Putamen (tissue), 1 donor: ENCODE measurements around the gene RHEB.
"Not testable (repeated sequence)": the region's sequence is repeated elsewhere in the genome, so short reads cannot be mapped to it uniquely, and the experiment has no call there.

Experiments used
- DNase-seq: peaks from one replicate; pipeline ENCODE4 v3.0.0-alpha.2; 2016; ENCODE audit warnings: low spot score

Gene RHEB

GRCh38 chr7:151519765-151520418 lies at the start of gene RHEB:
TSS of gene RHEB (minus strand) at chr7:151519895. CDS start at chr7:151519511, 384 bp downstream.
- DNase-seq: peak; percentile 97

GRCh38 chr7:151566897-151567320 lies 47.2 kb upstream of the RHEB start:
- DNase-seq: no peak

DNA sequence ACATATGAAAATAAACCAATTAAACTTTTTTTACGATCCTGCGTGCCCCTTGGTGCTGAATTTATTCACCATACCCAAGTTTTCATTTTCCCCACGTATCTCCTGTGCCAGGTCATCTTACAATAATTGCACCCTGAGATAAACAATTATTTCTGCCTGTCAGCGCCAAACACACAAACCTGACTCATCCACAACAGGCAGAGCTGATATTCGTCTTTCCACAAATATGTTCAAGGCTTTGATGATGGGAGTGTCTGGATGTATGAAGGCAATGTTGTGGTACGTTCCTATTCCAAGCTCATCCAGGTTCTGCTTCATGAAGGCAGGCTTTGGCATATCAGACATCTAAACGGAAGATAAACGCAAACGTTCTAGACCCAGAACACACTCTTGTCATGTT lies 45.8 kb upstream of the RHEB start:
- no peak for DNase-seq

GRCh38 chr7:151560243-151560642 lies 40.5 kb upstream of the RHEB start:
- DNase-seq: no peak

- no peak for DNase-seq
These were observed 40.0 kb upstream of the RHEB start for GRCh38 chr7:151559557-151560183.

DNA sequence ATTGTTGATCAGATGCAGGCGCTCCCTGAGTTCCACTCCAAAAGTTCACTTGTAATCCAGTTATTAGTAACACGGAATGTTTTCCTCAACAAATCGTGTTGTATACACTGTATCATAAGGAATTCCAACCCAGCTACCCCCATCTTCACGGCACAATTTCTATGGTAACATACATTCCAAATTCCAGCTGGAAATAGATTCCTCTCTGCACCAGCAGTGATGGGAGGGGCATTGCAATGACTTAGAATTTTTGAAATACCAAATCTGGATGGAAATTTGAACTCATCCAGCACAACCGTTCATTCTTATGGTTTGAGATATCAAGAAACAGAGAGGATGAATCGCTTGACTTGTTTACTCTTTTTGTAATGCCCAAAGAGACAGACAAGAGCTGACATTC lies 38.9 kb upstream of the RHEB start:
- DNase-seq: no peak

DNA sequence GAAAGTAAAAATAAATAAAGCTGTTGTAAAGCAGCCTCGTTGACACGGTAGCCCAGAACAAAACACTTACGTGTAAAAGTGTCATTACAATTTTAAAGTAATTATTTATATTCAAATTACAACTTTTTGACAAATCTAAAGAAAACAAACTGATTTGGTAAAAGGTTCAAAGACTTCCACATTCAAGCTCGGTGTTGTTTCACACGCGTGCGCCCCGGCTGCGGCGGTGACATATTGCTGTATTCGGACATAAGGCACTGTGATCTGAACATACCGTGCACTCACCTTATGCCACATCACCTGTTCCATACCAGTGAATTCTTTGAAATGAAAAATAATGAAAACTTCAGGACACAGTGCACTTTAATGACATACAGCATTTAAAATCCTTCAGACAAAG lies 36.9 kb upstream of the RHEB start:
- no peak for DNase-seq

GRCh38 chr7:151553356-151553755 lies 33.7 kb upstream of the RHEB start:
- DNase-seq: no peak

DNA sequence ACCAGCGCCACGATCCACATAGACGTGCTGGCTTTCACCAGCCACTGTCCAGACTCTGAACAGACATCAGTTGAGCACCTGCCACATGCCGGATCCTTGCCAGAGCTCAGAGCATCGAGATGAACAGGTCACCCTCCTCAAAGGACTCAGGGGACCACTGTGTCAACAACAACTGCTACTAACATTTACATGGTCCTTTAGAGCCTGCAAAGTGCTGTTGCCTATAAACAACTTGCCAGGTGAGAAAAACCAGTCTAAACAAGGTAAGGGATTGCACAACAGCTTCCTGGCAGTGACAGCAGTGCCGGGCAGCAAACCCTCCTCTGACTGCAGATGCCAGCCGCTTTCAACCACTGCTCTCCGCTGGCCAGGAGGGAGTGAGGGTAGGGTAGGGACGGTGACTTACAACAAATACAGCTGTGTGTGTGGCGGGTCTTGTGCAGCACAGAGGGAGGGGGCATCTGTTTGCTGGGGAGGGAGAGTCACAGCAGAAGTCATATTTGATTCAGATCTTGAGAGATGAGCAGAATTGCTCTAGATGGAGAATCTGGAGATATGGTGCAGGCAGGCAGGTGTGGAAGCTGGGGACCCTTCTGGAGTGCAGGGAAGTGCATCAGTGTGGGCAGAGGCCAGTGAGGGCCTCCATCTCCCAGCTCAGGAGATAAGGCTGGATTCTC lies 32.8 kb upstream of the RHEB start:
- no peak for DNase-seq

DNA sequence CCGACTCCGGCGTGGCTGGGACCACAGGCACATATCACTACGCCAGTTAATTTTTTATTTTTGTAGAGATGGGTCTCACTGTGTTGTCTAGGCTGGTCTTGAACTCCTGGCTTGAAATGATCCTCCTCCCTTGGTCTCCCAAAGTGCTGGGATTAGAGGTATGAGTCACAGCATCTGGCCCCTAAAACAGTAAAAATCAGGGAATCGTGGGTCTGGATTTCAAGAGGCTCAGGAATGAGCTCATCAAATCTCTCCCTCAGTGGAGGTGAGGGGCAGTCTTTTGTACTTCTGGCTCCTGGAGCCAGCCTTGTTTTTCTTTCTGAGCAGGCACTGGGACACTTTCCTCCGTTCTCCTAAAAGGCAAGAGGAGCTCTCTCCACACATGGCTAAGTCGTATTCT lies 32.1 kb upstream of the RHEB start:
- no peak for DNase-seq

GRCh38 chr7:151550656-151551286 lies 31.1 kb upstream of the RHEB start:
- DNase-seq: no peak

DNA sequence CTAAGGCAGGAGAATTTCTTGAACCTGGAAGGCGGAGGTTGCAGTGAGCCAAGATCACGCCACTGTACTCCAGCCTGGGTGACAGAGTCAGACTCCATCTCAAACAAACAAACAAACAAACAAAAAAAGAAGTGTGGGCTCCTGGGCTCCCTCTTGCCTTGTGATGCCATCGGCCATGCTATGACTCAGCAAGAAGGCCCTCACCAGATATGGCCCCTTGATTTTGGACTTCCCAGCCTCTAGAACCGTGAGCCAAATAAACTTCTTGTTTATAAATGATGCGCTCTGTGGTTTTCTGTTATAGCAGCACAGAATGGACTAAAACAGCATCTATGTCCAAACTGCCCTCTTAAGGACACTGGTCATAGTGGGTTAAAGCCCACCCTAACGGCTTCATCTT lies 29.9 kb upstream of the RHEB start:
- no peak for DNase-seq

GRCh38 chr7:151549083-151549482 lies 29.4 kb upstream of the RHEB start:
- DNase-seq: peak; percentile 33

- no peak for DNase-seq
These were observed 24.5 kb upstream of the RHEB start for GRCh38 chr7:151544183-151544582.

GRCh38 chr7:151542606-151543130 lies 23.0 kb upstream of the RHEB start:
- no peak for DNase-seq

GRCh38 chr7:151541709-151542499 lies 22.2 kb upstream of the RHEB start:
- no peak for DNase-seq

DNA sequence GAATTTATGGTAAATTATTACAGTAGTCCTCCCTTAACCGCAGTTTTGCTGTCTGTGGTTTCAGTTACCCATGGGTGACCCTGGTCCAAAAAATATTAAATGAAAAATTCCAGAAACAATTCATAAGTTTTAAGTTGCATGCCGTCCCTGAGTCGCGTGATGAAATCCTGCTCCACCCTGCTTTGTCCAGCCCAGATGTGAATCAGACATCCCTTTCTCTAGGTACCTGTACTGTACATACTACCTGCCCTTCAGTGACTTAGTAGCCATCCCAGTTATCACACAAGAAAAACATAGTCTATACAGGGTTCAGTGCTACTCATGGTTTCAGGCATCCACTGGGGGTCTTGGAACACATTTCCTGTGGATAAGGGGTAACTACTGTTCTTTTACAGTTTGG lies 20.5 kb upstream of the RHEB start:
- no peak for DNase-seq

- DNase-seq: peak; percentile 45
These were observed 19.5 kb upstream of the RHEB start for GRCh38 chr7:151539088-151539671.

DNA sequence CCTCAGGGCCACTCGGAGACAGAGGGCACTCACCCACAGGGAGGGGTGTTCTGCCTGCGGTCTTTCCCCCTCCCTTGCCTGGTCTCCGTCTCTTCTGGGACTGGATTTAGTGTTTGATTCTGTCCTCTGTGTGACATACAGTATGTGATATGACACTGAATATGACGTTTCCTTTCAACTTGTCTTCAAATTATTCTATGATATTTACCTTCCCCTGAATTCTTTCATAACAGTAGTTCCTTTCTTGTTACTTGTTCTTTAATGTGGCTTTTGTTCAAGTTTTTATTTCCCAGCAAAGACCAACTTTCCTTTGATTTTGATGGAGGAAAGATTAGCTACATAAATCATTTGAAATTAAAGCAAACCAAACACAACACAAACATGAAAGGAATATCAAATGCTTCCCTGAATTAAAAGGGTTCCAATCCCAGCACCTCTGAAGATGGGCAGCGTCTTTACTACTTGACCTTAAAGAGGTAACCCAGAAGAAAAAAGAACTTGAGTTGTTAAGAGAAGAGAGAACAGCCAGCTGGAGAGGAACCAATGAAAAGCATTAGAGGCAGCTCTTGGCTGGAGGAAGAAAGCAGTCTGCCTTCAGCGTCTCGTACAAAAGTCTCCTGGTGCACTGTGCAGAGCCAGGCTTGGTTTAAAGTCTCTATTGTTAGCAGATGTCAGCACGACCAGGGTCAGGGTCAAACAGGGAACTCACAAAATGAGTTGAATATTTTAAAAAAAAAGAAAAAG lies 18.3 kb upstream of the RHEB start:
- peak; percentile 63 for DNase-seq

DNA sequence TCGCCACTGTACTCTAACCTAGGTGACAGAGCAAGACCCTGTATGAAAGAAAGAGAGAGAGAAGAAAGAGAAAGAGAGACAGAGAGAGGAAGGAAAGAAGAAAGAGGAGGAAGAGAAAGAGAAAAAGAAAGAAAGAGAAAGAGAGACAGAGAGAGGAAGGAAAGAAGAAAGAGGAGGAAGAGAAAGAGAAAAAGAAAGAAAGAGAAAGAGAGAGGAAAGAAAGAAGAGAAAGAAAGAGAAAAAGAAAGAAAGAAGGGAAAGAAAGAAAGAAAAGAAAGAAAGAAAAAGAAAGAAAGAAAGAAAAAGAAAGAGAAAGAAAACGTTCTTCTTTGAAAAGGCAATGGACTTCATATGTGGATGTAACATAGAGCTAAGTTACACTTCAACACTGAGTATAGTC lies 16.5 kb upstream of the RHEB start:
- DNase-seq: not testable (repeated sequence)

- DNase-seq: no peak
These were observed 10.1 kb upstream of the RHEB start for GRCh38 chr7:151529842-151530241.
